OCI-LY1 (cell line): Measurements from ENCODE around the gene CD46.

Experiments used
- CTCF ChIP-seq: fragments of 200-600 bp; sonication (generic), shearing (Covaris generic); IDR thresholded peaks from 2 replicates; pipeline ENCODE4 v1.5.1; 2017; ENCODE audit warnings: mild to moderate bottlenecking, antibody characterized with exemption, low read length, moderate library complexity, mixed read lengths
- EZH2 ChIP-seq: fragments of 200-600 bp; sonication (generic), shearing (Covaris generic); IDR thresholded peaks from 2 replicates; pipeline ENCODE4 v1.8.0; 2017; ENCODE audit warnings: borderline replicate concordance, mixed run types, mild to moderate bottlenecking, antibody characterized with exemption, low read length, moderate library complexity, mixed read lengths

- TF ChIP-seq CTCF: no peak
- TF ChIP-seq EZH2: no peak
Observed at GRCh38 chr1:207826557-207827487, 75.0 kb downstream of the CD46 start.
